SK-N-SH (cell line): ENCODE results near the gene CHST7. TPM values are rescaled to one million over a fixed set of nuclear protein-coding genes. Genes with fewer than 3 reads are reported as not detected.

Source experiments
- CTCF ChIA-PET: fragments of 300-600, 350-600 bp; formaldehyde crosslinking; extraction: SDS; loops from one replicate; lab custom pipeline; 2021; lab: Yijun Ruan, JAX
- POLR2A ChIA-PET: fragments of 350-600 bp; sonication (Branson Sonifier 250); formaldehyde crosslinking; extraction: SDS; loops from one replicate; lab custom pipeline; 2020; ENCODE audit warnings: antibody characterized with exemption, inconsistent platforms; lab: Yijun Ruan, JAX
- DNase-seq: peaks from one replicate; pipeline ENCODE4 v3.0.0; 2012
- H2AFZ ChIP-seq: fragments of 200-600 bp; sonication (generic); 2 replicates; pipeline ENCODE4 v1.8.1; 2016; ENCODE audit warnings: antibody characterized with exemption, mild to moderate bottlenecking, low read depth
- H3F3A ChIP-seq: fragments of 200-600 bp; sonication (generic); replicated peaks from 2 replicates; pipeline ENCODE3; 2016; ENCODE audit warnings: antibody characterized with exemption, mild to moderate bottlenecking; ENCODE audit not compliant: insufficient read depth
- H3K27ac ChIP-seq, 2 experiments: fragments of 200-500 bp in 1 of 2; fragments of 200-600 bp in 1 of 2; sonication (Bioruptor generic) in 1 of 2; sonication (generic), shearing (Covaris generic) in 1 of 2; 2 replicates each; pipeline versions ENCODE4 v1.5.1 to v1.6.1; 2014 to 2016; ENCODE audit warnings: low read depth in 2 of 2, inconsistent platforms in 1 of 2, low read length in 1 of 2, mild to moderate bottlenecking in 1 of 2, mixed read lengths in 1 of 2
- H3K27me3 ChIP-seq: fragments of 200-600 bp; sonication (generic), shearing (Covaris generic); 2 replicates; pipeline ENCODE4 v1.6.1; 2016; ENCODE audit warnings: mixed run types; ENCODE audit not compliant: insufficient read depth
- H3K36me3 ChIP-seq, 2 experiments: fragments of 200-500 bp in 1 of 2; fragments of 200-600 bp in 1 of 2; sonication (Bioruptor generic) in 1 of 2; sonication (generic) in 1 of 2; replicated peaks in 1 of 2; 2 replicates each; pipeline versions ENCODE3 to v1.5.1; 2014 to 2016; ENCODE audit warnings: low read length in 1 of 2, mild to moderate bottlenecking in 1 of 2; ENCODE audit not compliant: insufficient read depth in 2 of 2, control insufficient read depth in 1 of 2
- H3K4me1 ChIP-seq, 2 experiments: fragments of 200-500 bp in 1 of 2; fragments of 200-600 bp in 1 of 2; sonication (Bioruptor generic) in 1 of 2; sonication (generic), shearing (Covaris generic) in 1 of 2; 2 replicates each; pipeline versions ENCODE4 v1.5.1 to v1.6.1; 2014 to 2016; ENCODE audit warnings: low read depth in 1 of 2, low read length in 1 of 2, mixed run types in 1 of 2; ENCODE audit not compliant: insufficient read depth in 2 of 2, control insufficient read depth in 1 of 2
- H3K4me2 ChIP-seq: fragments of 200-600 bp; sonication (generic), shearing (Covaris generic); 2 replicates; pipeline ENCODE4 v1.6.1; 2017; ENCODE audit warnings: mixed run types
- H3K4me3 ChIP-seq, 2 experiments: fragments of 200-500 bp in 1 of 2; fragments of 200-600 bp in 1 of 2; sonication (Bioruptor generic) in 1 of 2; sonication (generic), shearing (Covaris generic) in 1 of 2; 2 replicates each; pipeline versions ENCODE4 v1.5.1 to v1.8.1; 2014 to 2016; ENCODE audit warnings: low read depth in 2 of 2, inconsistent platforms in 1 of 2, low read length in 1 of 2, mild to moderate bottlenecking in 1 of 2, mixed read lengths in 1 of 2, moderate library complexity in 1 of 2
- H3K79me2 ChIP-seq: fragments of 200-600 bp; sonication (generic); 2 replicates; pipeline ENCODE4 v1.8.1; 2017; ENCODE audit warnings: mild to moderate bottlenecking; ENCODE audit not compliant: insufficient read depth
- H3K9ac ChIP-seq: fragments of 200-600 bp; sonication (generic); 2 replicates; pipeline ENCODE4 v1.6.1; 2017; ENCODE audit warnings: mixed run types
- H3K9me2 ChIP-seq: fragments of 200-600 bp; sonication (generic); 2 replicates; pipeline ENCODE4 v1.6.1; 2017; ENCODE audit warnings: mixed run types
- H3K9me3 ChIP-seq: fragments of 200-600 bp; sonication (generic); 2 replicates; pipeline ENCODE4 v1.6.1; 2017; ENCODE audit warnings: mixed run types, mild to moderate bottlenecking, moderate library complexity
- H4K20me1 ChIP-seq: fragments of 200-600 bp; sonication (generic); 2 replicates; pipeline ENCODE4 v1.6.1; 2017; ENCODE audit warnings: mild to moderate bottlenecking, mixed run types; ENCODE audit not compliant: insufficient read depth
- EZH2phosphoT487 ChIP-seq: fragments of 200-600 bp; sonication (generic); IDR thresholded peaks from 2 replicates; pipeline ENCODE4 v1.6.1; 2017; ENCODE audit warnings: low read depth, mixed run types, mild to moderate bottlenecking, antibody characterized with exemption, moderate library complexity, borderline replicate concordance
- FOSL2 ChIP-seq: IDR thresholded peaks from 2 replicates; pipeline ENCODE4 v1.4.0; 2012; ENCODE audit warnings: low read depth, mild to moderate bottlenecking, moderate library complexity, borderline replicate concordance
- FOXJ3 ChIP-seq: sonication (generic); formaldehyde crosslinking; IDR thresholded peaks from 2 replicates; pipeline ENCODE4 v1.5.1; 2020; ENCODE audit warnings: mild to moderate bottlenecking, missing genetic modification reagents
- GABPA ChIP-seq: IDR thresholded peaks from 2 replicates; pipeline ENCODE4 v1.4.0; 2012; ENCODE audit warnings: low read depth, mild to moderate bottlenecking
- JUND ChIP-seq: IDR thresholded peaks from 2 replicates; pipeline ENCODE4 v1.4.0; 2012
- MAX ChIP-seq: IDR thresholded peaks from 2 replicates; pipeline ENCODE4 v1.4.0; 2012; ENCODE audit warnings: low read depth
- NFIC ChIP-seq: IDR thresholded peaks from 2 replicates; pipeline ENCODE4 v1.4.0; 2012; ENCODE audit warnings: borderline replicate concordance
- NRF1 ChIP-seq: IDR thresholded peaks from 2 replicates; pipeline ENCODE4 v1.6.1; 2012; ENCODE audit warnings: low read depth, mild to moderate bottlenecking, low read length
- PBX3 ChIP-seq: IDR thresholded peaks from 2 replicates; pipeline ENCODE4; 2012
- RAD21 ChIP-seq: IDR thresholded peaks from 2 replicates; pipeline ENCODE4 v1.6.1; 2012; ENCODE audit warnings: mild to moderate bottlenecking, low read length
- RCOR1 ChIP-seq: fragments of 150-350 bp; IDR thresholded peaks from 2 replicates; pipeline ENCODE4 v1.6.1; 2017; ENCODE audit warnings: antibody characterized with exemption, low read length
- SMC3 ChIP-seq: IDR thresholded peaks from 2 replicates; pipeline ENCODE4 v1.6.1; 2012; ENCODE audit warnings: low read depth, low read length, improper control_type of control experiment
- TCF12 ChIP-seq: IDR thresholded peaks from 2 replicates; pipeline ENCODE4 v1.4.0; 2012
- USF2 ChIP-seq: fragments of 150-350 bp; IDR thresholded peaks from 2 replicates; pipeline ENCODE4 v1.6.1; 2017; ENCODE audit warnings: antibody characterized with exemption, low read length, low read depth, borderline replicate concordance
- YY1 ChIP-seq: IDR thresholded peaks from 2 replicates; pipeline ENCODE4 v1.4.0; 2012; ENCODE audit warnings: low read depth, mild to moderate bottlenecking
- ZBTB33 ChIP-seq: IDR thresholded peaks from 2 replicates; pipeline ENCODE4 v1.4.0; 2012; ENCODE audit warnings: low read depth, borderline replicate concordance
- WGBS: methylation state at CpG from one replicate; pipeline ENCODE4 v1.1.6; 2017; ENCODE audit warnings: low lambda C conversion rate; 5-methylcytosine and 5-hydroxymethylcytosine counted together
- polyA plus RNA-seq, 3 experiments: library from polyadenylated mRNA; depleted of rRNA; stranded (reverse); fragments of >200 nt; gene quantifications; 2 replicates each; pipeline ENCODE4 v1.2.3, GENCODE V29; 2012

CHST7 gene
- polyA plus RNA-seq, 1 of the 3 experiments (the other 2 are of a cell fraction), result 6.2 TPM

- no peak overlapping the region for H2AFZ ChIP-seq
- no peak for TF ChIP-seq EZH2phosphoT487
- TF ChIP-seq PBX3, result no peak
- TF ChIP-seq NFIC, result no peak
- TF ChIP-seq NRF1, result no peak
- no peak for TF ChIP-seq ZBTB33
- TF ChIP-seq TCF12, result no peak
- TF ChIP-seq RAD21, result no peak
- no peak for TF ChIP-seq GABPA
- TF ChIP-seq JUND, result no peak
- no peak for TF ChIP-seq YY1
- no peak for TF ChIP-seq FOSL2
- no peak for TF ChIP-seq USF2
- no peak for TF ChIP-seq FOXJ3
- TF ChIP-seq, all 33 proteins: peak for 0
- Histone ChIP-seq H3K9ac (no peak overlapping the region), H3K27me3 (peaks cover 19% of the 10 kb centered on the region; the same call in 1 of the 2 replicates), H3K36me3 (no peaks in the 10 kb centered on the region), H3K4me1 (peaks cover 0 to 14% of the 10 kb centered on the region in 2 experiments; a peak in 1 of 4 replicates), H3K9me2 (no peaks in the 10 kb centered on the region), H3K9me3 (no peaks in the 10 kb centered on the region), H3F3A (peaks cover 3% of the 10 kb centered on the region), H4K20me1 (no peaks in the 10 kb centered on the region), H3K27ac (peak overlapping the region in 1 of 2 experiments; percentile 90; a peak in 2 of 4 replicates), H3K4me3 (no peak overlapping the region), H3K4me2 (no peak overlapping the region), H3K79me2 (no peaks in the 10 kb centered on the region)
- 55% methylated on average over 6 of the region's 6 CpGs for WGBS
- CTCF ChIA-PET, result no interaction called here
- POLR2A ChIA-PET, result no interaction called here
- DNase-seq, result no peak
These were observed 29.0 kb downstream of the CHST7 start for GRCh38 chrX:46602468-46603102.

- H3K9me3 ChIP-seq, result no peaks in the 10 kb centered on the region
- CTCF ChIA-PET, result interaction anchor here (1.6 kb wide), 1 partner anchor 9 kb away, joined by 3 read pairs; no protein-coding TSS in a partner anchor
- no peak for DNase-seq
- H3K9me2 ChIP-seq, result no peaks in the 10 kb centered on the region
- no peaks in the 10 kb centered on the region for H3K36me3 ChIP-seq
- WGBS, result 55% methylated on average over 11 of the region's 11 CpGs
- H3K27ac ChIP-seq, result no peak overlapping the region
- no peak overlapping the region for H3K4me3 ChIP-seq
- TF ChIP-seq YY1 (no peak), MAX (no peak), TCF12 (no peak), RCOR1 (no peak), SMC3 (no peak), FOSL2 (no peak)
- TF ChIP-seq, all 33 proteins: peak for 0
- Histone ChIP-seq H3F3A (peaks cover 3% of the 10 kb centered on the region), H4K20me1 (no peaks in the 10 kb centered on the region), H3K27me3 (peaks cover 25% of the 10 kb centered on the region; the same call in 1 of the 2 replicates), H3K9ac (no peak overlapping the region), H2AFZ (no peak overlapping the region), H3K4me1 (peaks cover 0 to 2% of the 10 kb centered on the region in 2 experiments; a peak in 1 of 4 replicates), H3K79me2 (no peaks in the 10 kb centered on the region), H3K4me2 (no peak overlapping the region)
- POLR2A ChIA-PET, result no interaction called here
These were observed 34.4 kb downstream of the CHST7 start for GRCh38 chrX:46607916-46608315.
